HG02840 (cell line): ENCODE results near the gene RCCD1.
"Not testable (repeated sequence)": the region's sequence is repeated elsewhere in the genome, so short reads cannot be mapped to it uniquely, and the experiment has no call there.

Experiments used
- ATAC-seq: cut with Tn5 transposase; IDR thresholded peaks from one replicate; pipeline ENCODE4 v1.9.1; 2021; ENCODE audit warnings: mild to moderate bottlenecking, moderate library complexity, moderate number of reproducible peaks; ENCODE audit not compliant: unreplicated experiment, low FRiP score

The RCCD1 gene

GRCh38 chr15:90917569-90917968 is 37.1 kb upstream of the RCCD1 start:
- ATAC-seq: no peak

- no peak for ATAC-seq
These were observed 36.5 kb upstream of the RCCD1 start for GRCh38 chr15:90918034-90918788.

- ATAC-seq: no peak
These were observed 35.8 kb upstream of the RCCD1 start for GRCh38 chr15:90918835-90919234.

- no peak for ATAC-seq
These were observed 32.8 kb upstream of the RCCD1 start for GRCh38 chr15:90921887-90922286.

GRCh38 chr15:90922712-90923322 is 31.9 kb upstream of the RCCD1 start:
- peak; percentile 51 for ATAC-seq

- ATAC-seq: peak; percentile 58
These were observed 30.3 kb upstream of the RCCD1 start for GRCh38 chr15:90924375-90924774.

GRCh38 chr15:90926766-90927165 is 27.9 kb upstream of the RCCD1 start:
- not testable (repeated sequence) for ATAC-seq

- not testable (repeated sequence) for ATAC-seq
These were observed 26.6 kb upstream of the RCCD1 start for GRCh38 chr15:90928106-90928505.

- no peak for ATAC-seq
These were observed 25.3 kb upstream of the RCCD1 start for GRCh38 chr15:90929246-90930019.

- ATAC-seq: no peak
These were observed 23.7 kb upstream of the RCCD1 start for GRCh38 chr15:90930861-90931574.

- ATAC-seq: no peak
These were observed 23.2 kb upstream of the RCCD1 start for GRCh38 chr15:90931575-90931827.

GRCh38 chr15:90931828-90932659 is 22.6 kb upstream of the RCCD1 start, which contains the start of gene HDDC3:
HDDC3 (minus strand) TSS chr15:90932549; CDS start chr15:90932540, 9 bp downstream.
- ATAC-seq: peak; percentile 37

- no peak for ATAC-seq
These were observed 22.1 kb upstream of the RCCD1 start for GRCh38 chr15:90932660-90932991.

- ATAC-seq: no peak
These were observed 21.4 kb upstream of the RCCD1 start for GRCh38 chr15:90933301-90933700.

- ATAC-seq: peak; percentile 1
These were observed 20.3 kb upstream of the RCCD1 start for GRCh38 chr15:90934256-90934948.

GRCh38 chr15:90934949-90935751 is 19.5 kb upstream of the RCCD1 start, which contains the start of gene UNC45A:
UNC45A (plus strand) TSS chr15:90935285; CDS start chr15:90935325, 40 bp downstream.
- ATAC-seq: peak; percentile 51

- no peak for ATAC-seq
These were observed 17.9 kb upstream of the RCCD1 start for GRCh38 chr15:90936823-90937222.

GRCh38 chr15:90938261-90938660 is 16.4 kb upstream of the RCCD1 start:
- ATAC-seq: no peak

- ATAC-seq: no peak
These were observed 14.9 kb upstream of the RCCD1 start for GRCh38 chr15:90939756-90940155.
